GM21367 (cell line): ENCODE data around the gene SLC2A1.
A peak's percentile ranks its signal among the peaks of the same experiment; 100 is the strongest.
"Not testable (repeated sequence)": the region's sequence is repeated elsewhere in the genome, so short reads cannot be mapped to it uniquely, and the experiment has no call there.

Experiments
- ATAC-seq: cut with Tn5 transposase; IDR thresholded peaks from one replicate; pipeline ENCODE4 v1.9.1; 2021; ENCODE audit not compliant: unreplicated experiment

Gene SLC2A1

DNA sequence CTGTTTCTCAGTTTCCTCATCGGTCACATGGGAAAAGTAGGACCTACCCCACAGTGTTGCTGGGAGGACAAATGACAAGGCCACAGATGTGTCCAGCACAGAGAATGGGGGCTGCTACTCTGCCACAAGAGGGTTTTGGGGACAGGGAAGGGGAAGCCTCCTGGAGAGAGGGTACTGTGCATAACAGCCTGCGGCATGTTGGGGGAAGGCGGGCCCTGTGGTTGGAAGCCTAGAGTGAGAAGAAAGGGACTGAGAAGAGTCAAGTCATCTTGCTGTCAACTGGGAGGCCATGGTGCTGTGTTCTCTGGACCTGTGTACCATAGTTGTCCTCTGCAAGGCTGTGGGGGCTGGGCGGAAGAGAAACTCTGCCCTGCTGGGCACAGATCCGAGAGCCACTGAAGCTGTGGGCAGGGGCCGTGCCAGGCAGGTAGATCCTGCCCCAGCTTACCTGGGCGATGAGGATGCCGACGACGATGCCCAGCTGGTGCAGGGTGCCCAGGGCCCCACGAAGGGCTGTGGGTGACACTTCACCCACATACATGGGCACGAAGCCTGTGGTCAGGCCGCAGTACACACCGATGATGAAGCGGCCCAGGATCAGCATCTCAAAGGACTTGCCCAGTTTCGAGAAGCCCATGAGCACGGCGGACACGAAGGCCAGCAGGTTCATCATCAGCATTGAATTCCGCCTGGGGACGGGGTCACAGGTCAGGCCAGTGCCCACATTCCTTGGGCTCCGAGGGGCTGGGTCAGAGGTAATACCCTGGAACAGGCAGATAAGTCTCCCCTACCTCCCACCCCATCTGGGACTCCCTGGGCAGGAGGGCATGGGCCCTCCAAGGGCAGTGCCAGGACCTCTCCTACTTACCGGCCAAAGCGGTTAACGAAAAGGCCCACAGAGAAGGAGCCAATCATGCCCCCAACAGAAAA is 28.2 kb downstream of the SLC2A1 start:
- no peak for ATAC-seq

DNA sequence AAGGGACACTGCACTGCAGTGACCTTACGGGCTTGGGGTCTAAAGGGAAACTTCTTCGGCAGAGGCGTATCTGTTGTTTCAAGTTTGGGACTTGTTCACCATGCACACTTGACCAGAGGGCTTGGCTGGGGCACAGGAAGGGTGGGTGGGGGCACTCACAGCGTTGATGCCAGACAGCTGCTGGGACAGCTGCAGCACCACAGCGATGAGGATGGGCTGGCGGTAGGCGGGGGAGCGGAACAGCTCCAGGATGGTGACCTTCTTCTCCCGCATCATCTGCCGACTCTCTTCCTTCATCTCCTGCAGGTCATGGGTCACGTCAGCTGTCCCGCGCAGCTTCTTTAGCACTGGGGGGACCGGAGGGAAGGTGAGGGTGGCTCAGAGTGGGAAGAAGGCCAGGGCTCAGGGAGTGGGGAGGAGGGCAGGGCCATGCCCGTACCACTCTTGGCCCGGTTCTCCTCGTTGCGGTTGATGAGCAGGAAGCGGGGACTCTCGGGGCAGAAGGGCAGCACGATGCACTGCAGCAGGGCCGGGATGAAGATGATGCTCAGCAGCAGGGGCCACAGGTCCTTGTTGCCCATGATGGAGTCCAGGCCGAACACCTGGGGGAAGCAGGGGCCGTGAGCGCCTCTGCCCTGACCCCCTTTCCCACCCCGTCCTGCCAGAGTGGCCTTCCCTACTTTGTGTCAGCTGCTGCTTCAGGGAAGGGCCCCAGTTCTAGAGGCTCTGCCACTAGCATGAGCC is 29.1 kb downstream of the SLC2A1 start:
- no peak for ATAC-seq

DNA sequence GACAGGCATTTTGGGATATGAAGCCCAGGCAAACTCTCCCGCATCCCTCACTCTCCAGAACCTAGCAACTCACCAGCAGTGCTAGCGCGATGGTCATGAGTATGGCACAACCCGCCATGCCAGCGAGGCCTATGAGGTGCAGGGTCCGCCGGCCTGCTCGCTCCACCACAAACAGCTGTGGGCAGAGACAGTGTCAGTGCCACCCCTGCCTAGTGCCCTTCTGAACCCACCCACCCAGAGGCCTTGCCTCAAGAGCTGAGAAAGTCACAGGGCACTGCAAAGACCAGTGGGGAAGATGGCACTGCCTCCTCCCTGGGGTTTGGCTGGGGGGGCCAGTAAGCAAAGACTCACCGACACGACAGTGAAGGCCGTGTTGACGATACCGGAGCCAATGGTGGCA is 29.8 kb downstream of the SLC2A1 start:
- no peak for ATAC-seq

DNA sequence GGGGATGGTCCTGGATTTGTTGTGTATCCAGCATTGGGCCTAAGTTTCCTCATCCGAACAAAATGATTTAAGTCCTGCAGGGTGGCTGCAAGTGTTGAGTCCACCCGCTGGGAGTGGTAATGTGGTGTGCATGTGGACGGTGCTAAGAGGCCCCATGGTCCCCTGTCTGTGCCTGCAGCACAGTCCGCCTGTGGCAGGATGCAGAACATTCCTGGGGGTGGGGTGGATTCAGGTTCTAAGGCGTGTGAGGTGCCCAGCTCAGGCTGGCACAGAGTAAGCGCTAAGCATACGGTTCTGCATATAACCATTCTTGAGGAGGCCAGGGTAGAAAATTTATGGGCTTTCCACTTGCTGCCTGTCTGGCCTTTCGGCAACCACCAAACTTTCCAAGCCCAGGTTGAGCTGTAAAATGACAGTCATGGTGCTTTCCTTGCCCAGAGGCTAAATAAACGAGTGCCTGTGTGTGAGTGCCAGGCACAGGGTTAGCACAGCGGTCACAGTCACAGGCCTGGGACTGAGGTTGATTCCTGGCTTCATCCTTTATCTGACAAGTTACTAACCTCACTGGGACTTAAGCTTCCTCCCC is 30.7 kb downstream of the SLC2A1 start:
- ATAC-seq, result no peak

DNA sequence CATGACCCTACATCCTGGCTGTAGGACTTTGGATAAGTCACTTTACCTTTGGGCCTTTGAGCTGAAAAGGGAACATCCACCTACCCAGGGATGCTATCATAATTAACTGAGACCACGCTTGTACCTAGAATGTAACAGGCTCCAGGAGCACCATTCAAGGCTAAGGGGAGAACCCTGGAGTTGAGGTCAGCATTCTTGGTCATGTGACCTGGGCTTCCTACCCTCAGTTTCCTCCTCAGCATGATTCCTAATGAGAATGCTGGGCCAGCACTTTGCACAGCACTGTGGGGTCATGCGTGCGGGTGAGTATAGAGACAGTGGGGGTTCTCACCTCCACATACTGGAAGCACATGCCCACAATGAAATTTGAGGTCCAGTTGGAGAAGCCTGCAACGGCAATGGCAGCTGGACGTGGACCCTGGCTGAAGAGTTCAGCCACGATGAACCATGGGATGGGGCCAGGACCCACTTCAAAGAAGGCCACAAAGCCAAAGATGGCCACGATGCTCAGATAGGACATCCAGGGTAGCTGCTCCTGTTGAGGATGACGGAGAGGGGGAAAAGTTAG is 31.3 kb downstream of the SLC2A1 start:
- ATAC-seq, result no peak

DNA sequence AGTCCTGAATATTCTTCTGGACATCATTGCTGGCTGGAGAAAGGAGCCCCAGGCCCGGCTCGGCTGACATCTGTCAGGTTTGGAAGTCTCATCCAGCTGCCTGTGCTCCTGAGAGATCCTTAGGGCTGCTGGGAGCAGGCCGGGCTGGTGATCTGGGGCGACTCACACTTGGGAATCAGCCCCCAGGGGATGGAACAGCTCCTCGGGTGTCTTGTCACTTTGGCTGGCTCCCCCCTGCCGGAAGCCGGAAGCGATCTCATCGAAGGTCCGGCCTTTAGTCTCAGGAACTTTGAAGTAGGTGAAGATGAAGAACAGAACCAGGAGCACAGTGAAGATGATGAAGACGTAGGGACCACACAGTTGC is 31.8 kb downstream of the SLC2A1 start:
- ATAC-seq, result no peak

DNA sequence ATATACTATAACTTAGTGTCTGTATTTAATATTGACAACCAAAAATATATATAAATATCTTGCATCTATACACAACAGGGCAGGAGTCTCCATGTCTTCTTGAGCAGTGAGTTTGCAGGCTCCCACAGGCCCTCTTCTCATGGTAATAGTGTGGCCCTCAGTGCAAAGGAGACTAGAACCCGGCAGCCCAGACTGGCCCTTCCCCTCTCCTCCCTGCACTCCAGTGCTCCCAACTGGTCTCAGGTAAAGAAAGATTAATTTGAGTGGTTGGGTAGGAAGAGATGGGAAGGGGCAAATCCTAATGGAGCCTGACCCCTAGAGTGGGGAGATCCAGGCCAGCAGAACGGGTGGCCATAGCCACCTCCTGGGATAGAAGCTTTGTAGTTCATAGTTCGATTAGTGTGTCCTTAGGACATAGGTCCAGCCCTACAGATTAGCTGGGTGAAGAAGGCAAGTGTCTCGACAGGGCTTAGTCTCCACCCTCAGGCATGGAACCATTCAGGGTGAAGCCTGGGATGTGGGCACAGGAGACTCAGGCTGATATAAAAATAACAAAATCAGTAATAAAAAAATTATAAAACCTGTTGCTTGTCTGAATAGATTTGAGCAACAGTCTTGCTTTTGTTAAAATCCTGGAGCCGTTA is 32.3 kb downstream of the SLC2A1 start:
- no peak for ATAC-seq

DNA sequence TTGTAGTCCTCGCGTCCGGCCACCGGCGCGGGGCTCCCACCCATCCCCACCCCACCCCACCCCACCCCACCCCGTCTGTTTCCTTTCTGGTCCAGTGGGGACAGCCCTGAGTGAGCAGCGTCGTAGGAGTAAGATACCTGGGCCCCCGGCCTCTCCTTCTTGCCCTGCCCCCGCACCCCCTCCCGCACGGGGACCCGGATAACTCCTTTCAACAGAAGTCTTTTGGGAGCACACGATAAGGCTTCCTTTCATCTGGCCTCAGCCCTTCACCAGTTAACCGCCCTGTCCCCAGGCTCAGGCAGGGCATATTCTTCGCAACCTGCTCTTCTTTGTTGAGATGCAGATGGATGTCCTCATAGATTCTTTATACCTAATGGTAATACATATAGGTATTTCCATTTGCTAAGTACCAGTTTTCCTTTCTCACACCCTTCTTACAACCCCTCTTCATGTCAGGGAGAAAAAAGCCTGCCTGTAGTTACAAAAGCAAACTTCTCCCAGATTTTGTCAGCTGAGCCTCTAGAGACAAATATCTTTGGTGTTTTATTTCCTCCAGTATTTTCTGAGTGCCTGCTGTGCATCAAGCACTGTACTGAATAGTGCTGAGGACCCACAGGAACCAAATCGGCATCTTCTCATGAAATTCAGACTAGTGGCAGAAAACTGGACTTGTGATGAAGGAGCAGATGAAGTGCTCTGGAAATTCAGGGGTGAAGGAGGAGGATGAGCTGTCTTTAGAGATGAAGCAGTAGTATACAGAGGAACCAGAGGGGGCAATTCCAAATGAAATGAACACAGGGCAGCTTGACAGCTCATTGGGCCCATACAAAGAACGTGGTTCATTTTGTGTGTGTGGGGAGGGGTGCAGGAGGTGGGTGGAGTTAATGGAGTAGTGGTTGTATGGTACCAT is 33.6 kb downstream of the SLC2A1 start:
- ATAC-seq, result no peak

DNA sequence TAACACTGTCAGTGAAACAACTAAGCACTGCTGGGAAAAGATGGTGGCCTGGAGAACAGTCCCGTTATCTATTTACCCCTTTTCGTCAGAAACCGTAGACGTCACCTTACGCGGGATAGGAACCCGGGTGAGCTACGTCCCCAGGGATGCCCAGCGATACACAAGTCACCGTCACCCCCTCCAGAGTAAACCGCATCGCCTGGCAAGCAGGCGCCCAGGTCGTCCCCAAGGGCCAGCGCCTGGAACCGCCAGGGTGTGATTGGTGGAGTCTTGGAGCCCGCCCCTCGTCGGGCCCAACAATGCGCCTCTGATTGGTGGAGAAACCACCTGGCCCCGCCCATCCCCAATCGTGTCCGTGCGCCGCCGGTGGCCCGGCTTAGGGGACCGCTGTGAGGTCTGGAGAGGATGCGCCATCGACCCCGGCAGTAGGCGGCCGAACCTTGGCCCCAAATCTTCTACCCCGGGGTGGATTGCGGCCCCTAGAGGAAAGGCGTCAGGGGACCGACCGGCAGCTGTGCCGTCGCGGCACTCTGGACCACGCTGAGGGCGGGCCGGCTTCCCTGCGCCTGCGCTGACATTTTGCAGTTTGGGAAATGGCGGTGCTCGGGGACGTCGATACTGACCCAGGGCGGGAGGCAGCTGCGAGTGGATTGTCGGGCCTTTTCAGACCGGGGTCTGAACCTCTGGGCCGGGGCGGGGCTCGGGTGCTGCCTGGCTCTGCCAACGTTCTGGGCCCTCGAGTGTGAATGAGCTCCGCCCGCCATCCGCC is 34.4 kb downstream of the SLC2A1 start:
- ATAC-seq, result peak; percentile 82

DNA sequence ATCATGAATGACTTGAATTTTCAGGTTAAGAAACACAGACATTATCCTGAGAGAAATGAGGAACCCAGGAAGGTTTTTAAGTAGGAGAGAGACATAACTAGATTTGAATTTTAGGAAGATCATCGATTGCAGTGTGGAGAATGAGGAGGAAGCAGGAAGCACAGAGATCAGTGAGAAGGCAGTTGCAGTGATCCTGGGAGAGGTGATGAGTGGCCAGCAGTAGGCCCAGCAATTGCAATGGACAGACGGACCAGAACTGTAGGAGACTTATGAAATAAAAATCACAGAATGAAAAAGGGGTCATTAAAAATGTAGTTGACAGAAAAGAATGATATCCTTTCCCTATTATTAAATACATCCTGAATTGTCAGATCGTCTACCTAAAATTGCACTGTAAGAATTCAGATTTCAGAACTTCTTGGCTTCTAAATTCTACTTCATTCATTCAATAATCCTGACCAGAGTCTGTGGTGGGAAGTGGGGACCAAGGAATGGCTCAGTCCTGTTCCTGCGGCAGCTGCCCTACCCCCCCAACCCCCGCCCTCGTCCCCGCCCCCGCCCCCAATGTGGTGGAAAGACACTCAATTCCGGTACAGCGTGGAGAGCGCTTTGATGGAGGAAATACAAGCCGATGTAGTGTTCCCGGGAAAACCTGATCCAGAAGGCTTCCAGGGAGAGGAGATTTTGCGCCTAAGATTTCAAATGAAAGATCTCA is 35.1 kb downstream of the SLC2A1 start:
- ATAC-seq, result no peak

DNA sequence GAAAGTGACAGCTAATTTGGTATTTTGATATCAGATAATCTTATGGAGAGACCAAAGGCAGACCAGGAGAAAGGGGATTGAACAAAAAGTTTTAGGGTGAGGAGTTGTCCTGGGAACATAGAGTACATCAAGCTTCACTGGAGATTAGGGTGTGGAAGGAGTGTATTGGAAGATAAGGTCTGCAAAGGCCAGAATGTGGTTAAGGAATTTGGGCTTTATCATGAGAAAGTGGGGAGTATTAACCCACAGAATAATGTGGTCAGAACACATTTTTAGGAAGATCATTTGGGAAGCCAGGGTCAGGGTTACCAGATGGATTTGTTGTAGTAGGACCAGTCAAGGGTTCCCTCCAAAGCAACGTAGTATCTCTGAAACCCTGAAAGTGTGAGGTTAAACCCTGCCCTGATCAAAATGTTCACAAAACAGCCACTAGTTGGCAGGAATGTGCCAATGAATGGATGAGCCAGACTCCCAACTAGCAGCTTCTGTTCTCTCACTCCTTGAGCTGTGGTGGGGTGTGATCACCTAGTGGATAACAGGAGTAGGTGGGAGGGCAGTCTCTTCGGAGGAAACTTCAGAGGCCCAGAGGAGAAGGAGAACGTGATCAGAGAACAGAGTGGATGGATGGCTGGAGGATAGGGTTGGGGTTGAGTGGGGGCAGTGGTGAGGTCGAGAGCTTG is 35.8 kb downstream of the SLC2A1 start:
- ATAC-seq, result no peak

DNA sequence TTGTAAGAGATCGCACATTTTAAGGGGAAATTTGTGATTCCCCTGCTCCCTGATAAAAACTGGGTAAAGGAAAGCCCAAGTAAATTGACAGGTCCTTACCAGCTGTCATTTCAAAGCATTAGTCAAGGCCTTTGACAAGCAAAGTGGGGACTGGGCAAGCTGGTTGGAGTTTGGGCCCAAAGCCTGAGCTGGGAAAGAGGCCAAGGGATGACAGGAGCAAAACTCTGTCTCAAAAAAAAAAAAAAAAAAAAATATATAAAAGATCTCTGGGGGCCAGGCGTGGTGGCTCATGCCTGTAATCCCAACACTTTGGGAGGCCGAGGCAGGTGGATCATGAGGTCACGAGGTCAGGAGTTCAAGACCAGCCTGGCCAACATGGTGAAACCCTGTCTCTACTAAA is 36.9 kb downstream of the SLC2A1 start:
- ATAC-seq, result no peak

DNA sequence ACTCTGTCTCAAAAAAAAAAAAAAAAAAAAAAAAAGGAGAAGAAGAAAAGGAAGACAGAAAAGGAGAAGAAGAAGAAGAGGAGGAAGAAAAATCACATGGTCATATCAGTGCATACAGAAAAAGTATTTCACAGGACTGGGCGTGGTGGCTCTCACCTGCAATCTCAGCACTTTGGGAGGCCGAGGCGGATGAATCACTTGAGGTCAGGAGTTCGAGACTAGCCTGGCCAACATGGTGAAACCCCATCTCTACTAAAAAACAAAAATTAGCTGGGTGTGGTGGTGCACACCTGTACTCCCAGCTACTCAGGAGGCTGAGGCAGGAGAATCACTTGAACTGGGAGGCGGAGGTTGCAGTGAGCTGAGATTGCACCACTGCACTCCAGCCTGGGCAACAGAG is 39.0 kb downstream of the SLC2A1 start:
- not testable (repeated sequence) for ATAC-seq

DNA sequence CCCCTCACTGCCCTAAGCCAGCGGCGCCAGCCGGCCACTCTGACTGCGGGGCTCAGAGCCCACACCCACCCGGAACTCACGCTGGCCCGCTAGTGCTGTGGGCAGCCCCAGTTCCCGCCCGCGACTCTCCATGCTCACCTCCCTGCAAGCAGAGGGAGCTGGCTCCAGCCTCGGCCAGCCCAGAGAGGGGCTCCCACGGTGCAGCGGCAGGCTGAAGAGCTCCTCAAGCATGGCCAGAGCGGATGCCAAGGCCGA is 41.5 kb downstream of the SLC2A1 start:
- ATAC-seq, result no peak

DNA sequence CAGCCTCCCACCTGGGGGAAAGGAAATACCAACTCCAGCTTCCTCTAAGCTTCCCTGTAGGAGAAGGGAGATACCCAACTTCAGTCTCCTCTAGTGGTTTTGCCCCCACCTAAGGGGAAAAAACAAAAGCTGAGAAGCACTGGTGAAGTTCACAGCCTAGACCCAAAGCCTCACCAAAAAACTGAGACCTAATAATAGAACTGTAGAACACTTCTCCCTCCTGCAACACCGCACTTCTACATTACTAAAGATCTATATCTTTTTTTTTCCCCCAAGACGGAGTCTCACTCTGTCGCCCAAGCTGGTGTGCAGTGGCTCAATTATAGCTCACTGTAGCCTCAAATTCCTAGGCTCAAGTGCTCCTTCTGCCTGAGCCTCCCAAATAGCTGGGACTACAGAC is 43.2 kb downstream of the SLC2A1 start:
- no peak for ATAC-seq

DNA sequence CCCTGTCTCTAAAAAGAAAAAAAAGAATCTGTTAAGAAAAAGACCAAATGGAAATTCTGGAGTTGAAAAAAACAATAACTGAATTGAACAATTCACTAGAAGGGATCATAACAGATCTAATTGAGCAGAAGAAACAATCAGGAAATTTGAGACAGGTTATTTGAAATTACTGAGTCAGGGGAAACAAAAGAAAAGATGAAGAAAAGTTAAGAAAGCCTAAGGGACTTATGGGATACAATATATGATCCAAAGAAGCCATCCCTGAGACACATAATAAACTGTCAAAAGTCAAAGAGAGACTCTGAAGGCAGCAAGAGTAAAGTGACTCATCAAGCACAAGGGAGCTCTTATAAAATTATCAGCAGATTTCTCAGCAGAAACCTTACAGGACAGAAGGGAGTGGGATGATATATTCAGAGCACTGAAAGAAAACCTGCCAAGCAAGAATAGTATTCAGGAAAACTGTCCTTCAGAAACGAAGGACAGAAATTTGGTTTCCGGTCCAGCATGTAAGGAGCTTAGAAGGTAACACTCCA is 44.5 kb downstream of the SLC2A1 start:
- no peak for ATAC-seq

DNA sequence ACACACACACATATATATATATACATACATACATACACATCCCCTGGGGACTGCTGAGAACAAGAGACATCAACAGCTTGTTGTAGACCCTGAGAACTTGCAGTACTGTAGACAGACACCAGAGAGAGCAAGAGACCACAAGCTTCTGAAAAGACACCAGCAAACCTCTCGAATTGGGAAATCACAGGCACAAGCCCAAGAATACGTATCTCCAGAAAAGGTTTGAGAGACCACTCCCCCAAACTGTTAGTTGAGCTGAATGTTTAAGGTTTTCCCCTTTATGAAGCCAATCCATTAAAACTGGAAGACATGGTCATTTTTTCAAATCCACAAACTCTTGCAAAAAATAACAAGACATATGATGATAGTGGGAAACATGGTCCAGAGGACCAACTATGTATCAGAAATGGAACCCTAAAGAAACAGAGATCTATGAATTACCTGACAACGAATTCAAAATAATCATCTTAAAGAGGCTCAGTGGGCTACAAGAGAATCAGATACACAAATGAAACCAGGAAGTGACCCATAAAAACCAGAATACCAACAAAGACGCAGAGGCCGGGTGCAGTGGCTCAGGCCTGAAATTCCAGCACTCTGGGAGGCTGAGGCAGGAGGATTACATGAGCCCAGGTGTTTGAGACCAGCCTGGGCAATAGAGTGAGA is 45.1 kb downstream of the SLC2A1 start:
- ATAC-seq, result no peak

DNA sequence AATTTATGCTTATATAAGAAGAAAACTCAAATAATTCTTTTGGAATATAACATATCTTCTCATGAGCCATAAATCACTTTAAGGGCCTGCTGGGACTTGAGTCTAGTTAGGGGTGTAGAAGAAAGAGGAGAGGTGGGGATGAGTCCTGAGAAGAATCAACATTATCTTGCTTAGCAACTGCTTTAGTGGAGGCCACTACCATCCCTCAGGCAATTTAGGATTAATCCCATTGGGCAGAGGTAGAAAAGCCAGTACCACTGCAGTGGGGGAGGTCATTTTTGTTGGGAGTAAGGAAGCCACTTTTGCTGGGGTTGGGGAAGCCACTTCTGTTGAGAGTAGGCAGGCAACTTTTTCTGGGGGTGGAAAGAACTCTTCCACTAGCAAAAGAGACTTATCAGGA is 47.7 kb downstream of the SLC2A1 start:
- ATAC-seq, result no peak
